Thoracic aorta (tissue), 2 donors: ENCODE results near the gene IP6K1. TPM values are rescaled to one million over a fixed set of nuclear protein-coding genes. Genes with fewer than 3 reads are reported as not detected.

Experiments
- ATAC-seq: fragments of 150-250 bp; one replicate; pipeline ENCODE4 v1.8.0; 2017; ENCODE audit warnings: low read depth; ENCODE audit not compliant: insufficient number of reproducible peaks, low FRiP score
- DNase-seq: peaks from one replicate; pipeline ENCODE4 v3.0.0-alpha.2; 2020; ENCODE audit warnings: low spot score
- H3K27ac ChIP-seq, 2 donors: fragments of 200-600 bp; sonication (generic); 1 replicate in 1 of 2; 2 replicates in 1 of 2; pipeline ENCODE4 v1.5.1; 2016; ENCODE audit warnings: mild to moderate bottlenecking in 2 of 2, moderate library complexity in 2 of 2
- H3K27me3 ChIP-seq: fragments of 200-600 bp; sonication (generic); replicated peaks from 2 replicates; pipeline ENCODE4 v1.6.0; 2016; ENCODE audit warnings: mild to moderate bottlenecking; ENCODE audit not compliant: insufficient read depth
- H3K36me3 ChIP-seq: fragments of 200-600 bp; sonication (generic); one replicate; pipeline ENCODE4 v1.5.1; 2016
- H3K4me1 ChIP-seq, 2 donors: fragments of 200-600 bp; sonication (generic); 1 replicate in 1 of 2; 2 replicates in 1 of 2; pipeline versions ENCODE4 v1.5.1 to v1.6.0; 2016; ENCODE audit warnings: low read depth in 2 of 2, mild to moderate bottlenecking in 1 of 2; ENCODE audit not compliant: control insufficient read depth in 1 of 2
- H3K4me3 ChIP-seq: fragments of 200-600 bp; sonication (generic); 2 replicates; pipeline ENCODE4 v1.5.1; 2016; ENCODE audit warnings: mild to moderate bottlenecking
- H3K9me3 ChIP-seq: fragments of 200-600 bp; sonication (generic); 2 replicates; pipeline ENCODE4 v1.5.1; 2016
- CTCF ChIP-seq: fragments of 200-600 bp; sonication (generic); IDR thresholded peaks from one replicate; pipeline ENCODE4 v1.5.1; 2019; ENCODE audit warnings: antibody characterized with exemption
- total RNA-seq, 2 donors: library from RNA; depleted of rRNA; stranded (reverse); fragments of >200 nt; gene quantifications; one replicate each; pipeline versions ENCODE4 v1.1.0 to v1.2.3, GENCODE V29; 2016

Gene IP6K1
- total RNA-seq, 2 donors from 2014 or later, result 56.6 to 69.0 TPM

GRCh38 chr3:49759226-49759625, 27.1 kb downstream of the IP6K1 start:
- ATAC-seq, result no peak
- TF ChIP-seq CTCF, result no peak
- Histone ChIP-seq H3K36me3 (no peaks in the 10 kb centered on the region), H3K4me1 (peaks cover 0 to 4% of the 10 kb centered on the region in 2 donors), H3K27ac (no peak overlapping the region), H3K4me3 (no peak overlapping the region), H3K27me3 (no peaks in the 10 kb centered on the region), H3K9me3 (no peaks in the 10 kb centered on the region)
- DNase-seq, result no peak

- no peak for TF ChIP-seq CTCF
- H3K9me3 ChIP-seq, result no peaks in the 10 kb centered on the region
- H3K27me3 ChIP-seq, result no peaks in the 10 kb centered on the region
- H3K27ac ChIP-seq, result no peak overlapping the region
- ATAC-seq (no peak), DNase-seq (no peak)
- H3K36me3 ChIP-seq, result no peaks in the 10 kb centered on the region
- H3K4me3 ChIP-seq, result no peak overlapping the region
- H3K4me1 ChIP-seq, result peaks cover 0 to 16% of the 10 kb centered on the region in 2 donors
Measured at GRCh38 chr3:49757197-49757596, 29.1 kb downstream of the IP6K1 start.

GRCh38 chr3:49756036-49756435, 30.3 kb downstream of the IP6K1 start:
- H3K36me3 ChIP-seq, result no peaks in the 10 kb centered on the region
- no peak overlapping the region for H3K4me3 ChIP-seq
- no peak overlapping the region for H3K27ac ChIP-seq
- H3K9me3 ChIP-seq, result no peaks in the 10 kb centered on the region
- no peak for TF ChIP-seq CTCF
- DNase-seq (no peak), ATAC-seq (no peak)
- peaks cover 0 to 16% of the 10 kb centered on the region in 2 donors for H3K4me1 ChIP-seq
- H3K27me3 ChIP-seq, result no peaks in the 10 kb centered on the region

GRCh38 chr3:49754536-49754935, 31.8 kb downstream of the IP6K1 start:
- DNase-seq (no peak), ATAC-seq (no peak)
- Histone ChIP-seq H3K27ac (no peak overlapping the region), H3K4me3 (no peak overlapping the region), H3K36me3 (no peaks in the 10 kb centered on the region), H3K4me1 (peaks cover 0 to 18% of the 10 kb centered on the region in 2 donors), H3K27me3 (no peaks in the 10 kb centered on the region), H3K9me3 (no peaks in the 10 kb centered on the region)
- TF ChIP-seq CTCF, result no peak

- Histone ChIP-seq H3K9me3 (no peaks in the 10 kb centered on the region), H3K27me3 (no peaks in the 10 kb centered on the region), H3K36me3 (no peaks in the 10 kb centered on the region), H3K27ac (no peak overlapping the region), H3K4me1 (peaks cover 0 to 24% of the 10 kb centered on the region in 2 donors), H3K4me3 (no peak overlapping the region)
- no peak for TF ChIP-seq CTCF
- no peak for ATAC-seq
- no peak for DNase-seq
Measured at GRCh38 chr3:49751501-49751900, 34.8 kb downstream of the IP6K1 start.
